CD4-positive, alpha-beta memory T cell (primary cell): ENCODE results near the gene PRR20C. TPM values are rescaled to one million over a fixed set of nuclear protein-coding genes. Genes with fewer than 3 reads are reported as not detected.
"Not testable (repeated sequence)": the region's sequence is repeated elsewhere in the genome, so short reads cannot be mapped to it uniquely, and the experiment has no call there.

Experiments used
- CTCF ChIA-PET: fragments of 350-600 bp; sonication (Branson Sonifier 250); formaldehyde crosslinking; loops from one replicate; lab custom pipeline; 2021; ENCODE audit warnings: inconsistent platforms; ENCODE audit not compliant: partially characterized antibody; lab: Charles Lee
- POLR2A ChIA-PET: fragments of 350-600 bp; sonication (Branson Sonifier 250); formaldehyde crosslinking; loops from one replicate; lab custom pipeline; 2021; ENCODE audit not compliant: partially characterized antibody; lab: Charles Lee
- DNase-seq, 5 donors: peaks; one replicate each; pipeline versions ENCODE4 v3.0.0 to v3.0.0-alpha.2; 2020 to 2022; ENCODE audit warnings: mixed read lengths in 1 of 5
- H3K27ac ChIP-seq: one replicate; pipeline ENCODE4 v1.7.0; 2013; ENCODE audit warnings: low read depth, low read length
- H3K27me3 ChIP-seq: 2 replicates; pipeline ENCODE4 v1.7.0; 2013; ENCODE audit warnings: mild to moderate bottlenecking, low read length, moderate library complexity; ENCODE audit not compliant: insufficient read depth
- H3K36me3 ChIP-seq: 2 replicates; pipeline ENCODE4 v1.7.0; 2013; ENCODE audit warnings: mild to moderate bottlenecking, low read length, moderate library complexity; ENCODE audit not compliant: insufficient read depth
- H3K4me1 ChIP-seq: 2 replicates; pipeline ENCODE4 v1.7.0; 2013; ENCODE audit warnings: mild to moderate bottlenecking, low read length, moderate library complexity; ENCODE audit not compliant: insufficient read depth
- H3K4me3 ChIP-seq, 2 donors: one replicate each; pipeline ENCODE4 v1.7.0; 2013; ENCODE audit warnings: low read length in 2 of 2, mild to moderate bottlenecking in 1 of 2
- H3K9me3 ChIP-seq, 2 donors: one replicate each; pipeline ENCODE4 v1.7.0; 2013; ENCODE audit warnings: low read length in 2 of 2, control low read depth in 1 of 2; ENCODE audit not compliant: control insufficient read depth in 1 of 2
- H3K27ac Mint-ChIP-seq, 7 donors: one replicate each; pipeline ENCODE4 v1.8.0; 2020 to 2021; ENCODE audit warnings: mixed read lengths in 7 of 7, mild to moderate bottlenecking in 6 of 7, inconsistent platforms in 3 of 7, moderate library complexity in 3 of 7
- H3K27me3 Mint-ChIP-seq, 2 donors: one replicate each; pipeline ENCODE4 v1.8.0; 2020 to 2021; ENCODE audit warnings: mixed read lengths in 2 of 2
- H3K36me3 Mint-ChIP-seq, 2 donors: one replicate each; pipeline ENCODE4 v1.8.0; 2020 to 2021; ENCODE audit warnings: mixed read lengths in 2 of 2, inconsistent platforms in 1 of 2, mild to moderate bottlenecking in 1 of 2
- H3K4me1 Mint-ChIP-seq, 4 donors: one replicate each; pipeline ENCODE4 v1.8.0; 2020 to 2021; ENCODE audit warnings: mixed read lengths in 4 of 4, mild to moderate bottlenecking in 1 of 4
- H3K4me3 Mint-ChIP-seq, 8 donors: one replicate each; pipeline ENCODE4 v1.8.0; 2020 to 2021; ENCODE audit warnings: mixed read lengths in 8 of 8, mild to moderate bottlenecking in 7 of 8, moderate library complexity in 6 of 8, inconsistent platforms in 3 of 8
- H3K9me3 Mint-ChIP-seq, 8 donors: one replicate each; pipeline ENCODE4 v1.8.0; 2020 to 2021; ENCODE audit warnings: mixed read lengths in 8 of 8, mild to moderate bottlenecking in 5 of 8, inconsistent platforms in 3 of 8, moderate library complexity in 1 of 8
- intact Hi-C: fragments of 100-400 bp; cut with micrococcal nuclease; formaldehyde crosslinking; loops from one replicate; pipeline ENCODE4 v1.15.1; 2023
- polyA plus RNA-seq, 2 donors: library from polyadenylated mRNA; unstranded; fragments of 300-500 nt; fragmentation: Illumina TruSeq; gene quantifications; one replicate each; pipeline ENCODE4 v1.2.3, GENCODE V29; 2021
- total RNA-seq, 2 experiments: library from RNA; stranded (reverse); gene quantifications; one replicate each; pipeline ENCODE4 v1.2.3, GENCODE V29; 2021

Gene PRR20C
- total and polyA plus RNA-seq, 4 experiments from 2014 or later: not detected

GRCh38 chr13:57140235-57140968, 13.5 kb upstream of the PRR20C start, which contains the start of gene PRR20A:
Gene PRR20A, plus strand, starts transcription at chr13:57140918. Its CDS starts 387 bp downstream, at chr13:57141305.
- POLR2A ChIA-PET, H3K36me3 ChIP-seq, H3K4me3 ChIP-seq, H3K4me3 Mint-ChIP-seq, DNase-seq, H3K27me3 ChIP-seq, H3K9me3 Mint-ChIP-seq, H3K36me3 Mint-ChIP-seq, H3K27ac ChIP-seq, H3K4me1 Mint-ChIP-seq, intact Hi-C loops, CTCF ChIA-PET, H3K27me3 Mint-ChIP-seq, H3K4me1 ChIP-seq, H3K27ac Mint-ChIP-seq, H3K9me3 ChIP-seq: not testable (repeated sequence)

GRCh38 chr13:57147188-57147587, 6.7 kb upstream of the PRR20C start, which contains the start of gene PRR20B:
Gene PRR20B, plus strand, starts transcription at chr13:57147488. Its CDS starts 387 bp downstream, at chr13:57147875.
- H3K4me1 ChIP-seq, H3K4me1 Mint-ChIP-seq, CTCF ChIA-PET, H3K27me3 ChIP-seq, H3K36me3 ChIP-seq, H3K9me3 ChIP-seq, H3K27ac Mint-ChIP-seq, intact Hi-C loops, H3K4me3 ChIP-seq, POLR2A ChIA-PET, H3K27ac ChIP-seq, H3K9me3 Mint-ChIP-seq, DNase-seq, H3K36me3 Mint-ChIP-seq, H3K4me3 Mint-ChIP-seq, H3K27me3 Mint-ChIP-seq: not testable (repeated sequence)

- CTCF ChIA-PET, H3K27me3 ChIP-seq, DNase-seq, H3K27me3 Mint-ChIP-seq, H3K4me1 ChIP-seq, H3K27ac Mint-ChIP-seq, H3K4me3 ChIP-seq, intact Hi-C loops, H3K9me3 ChIP-seq, H3K27ac ChIP-seq, H3K9me3 Mint-ChIP-seq, H3K36me3 Mint-ChIP-seq, H3K4me1 Mint-ChIP-seq, H3K36me3 ChIP-seq, H3K4me3 Mint-ChIP-seq, POLR2A ChIA-PET: not testable (repeated sequence)
Measured at GRCh38 chr13:57148106-57148505, 5.8 kb upstream of the PRR20C start.

- H3K27me3 ChIP-seq, H3K4me1 ChIP-seq, H3K4me1 Mint-ChIP-seq, H3K9me3 Mint-ChIP-seq, intact Hi-C loops, H3K27ac ChIP-seq, H3K4me3 ChIP-seq, H3K9me3 ChIP-seq, POLR2A ChIA-PET, H3K36me3 ChIP-seq, H3K36me3 Mint-ChIP-seq, DNase-seq, H3K27me3 Mint-ChIP-seq, H3K4me3 Mint-ChIP-seq, H3K27ac Mint-ChIP-seq, CTCF ChIA-PET: not testable (repeated sequence)
Measured at GRCh38 chr13:57160332-57160731, 6.5 kb downstream of the PRR20C start, which contains the start of gene PRR20D. Gene PRR20D, plus strand, starts transcription at chr13:57160632. Its CDS starts 387 bp downstream, at chr13:57161019.

GRCh38 chr13:57166897-57167296, 13.0 kb downstream of the PRR20C start, which contains the start of gene PRR20E:
Gene PRR20E, plus strand, starts transcription at chr13:57167197. Its CDS starts 387 bp downstream, at chr13:57167584.
- intact Hi-C loops, H3K4me1 Mint-ChIP-seq, H3K27me3 ChIP-seq, H3K4me3 ChIP-seq, H3K36me3 Mint-ChIP-seq, H3K27me3 Mint-ChIP-seq, H3K27ac Mint-ChIP-seq, H3K9me3 ChIP-seq, POLR2A ChIA-PET, H3K36me3 ChIP-seq, H3K9me3 Mint-ChIP-seq, H3K27ac ChIP-seq, CTCF ChIA-PET, H3K4me3 Mint-ChIP-seq, DNase-seq, H3K4me1 ChIP-seq: not testable (repeated sequence)

GRCh38 chr13:57191667-57192066, 37.8 kb downstream of the PRR20C start:
- no peaks in the 10 kb centered on the region for H3K27me3 ChIP-seq
- POLR2A ChIA-PET: no interaction called here
- Mint-ChIP-seq H3K9me3 (peaks cover 0 to 4% (median under 1%) of the 10 kb centered on the region in 8 donors), H3K27me3 (no peaks in the 10 kb centered on the region), H3K36me3 (no peaks in the 10 kb centered on the region), H3K27ac (no peak overlapping the region), H3K4me3 (no peak overlapping the region), H3K4me1 (no peaks in the 10 kb centered on the region)
- H3K27ac ChIP-seq: no peak overlapping the region
- DNase-seq: no peak
- intact Hi-C loops: no loop called here
- H3K4me3 ChIP-seq: no peak overlapping the region
- H3K9me3 ChIP-seq: no peaks in the 10 kb centered on the region
- H3K4me1 ChIP-seq: no peaks in the 10 kb centered on the region
- CTCF ChIA-PET: no interaction called here
- H3K36me3 ChIP-seq: no peaks in the 10 kb centered on the region
